Subcutaneous abdominal adipose tissue (tissue), 5 donors: ENCODE measurements around the gene PRKAA1.

Experiments used
- H3K27ac ChIP-seq: one replicate; pipeline ENCODE4 v1.7.0; 2013; ENCODE audit warnings: low read depth, mild to moderate bottlenecking, inconsistent platforms, low read length, moderate library complexity
- H3K27me3 ChIP-seq, 5 donors: one replicate each; pipeline ENCODE4 v1.7.0; 2013; ENCODE audit warnings: low read length in 5 of 5, inconsistent platforms in 1 of 5; ENCODE audit not compliant: control insufficient read depth in 5 of 5, insufficient read depth in 4 of 5
- H3K36me3 ChIP-seq, 5 donors: one replicate each; pipeline ENCODE4 v1.7.0; 2013; ENCODE audit warnings: low read length in 5 of 5; ENCODE audit not compliant: control insufficient read depth in 5 of 5, insufficient read depth in 5 of 5
- H3K4me1 ChIP-seq, 5 donors: one replicate each; pipeline ENCODE4 v1.7.0; 2013; ENCODE audit warnings: low read length in 5 of 5, mild to moderate bottlenecking in 3 of 5, moderate library complexity in 1 of 5; ENCODE audit not compliant: control insufficient read depth in 5 of 5, insufficient read depth in 5 of 5
- H3K4me3 ChIP-seq, 5 donors: one replicate each; pipeline ENCODE4 v1.7.0; 2013; ENCODE audit warnings: low read length in 5 of 5, low read depth in 1 of 5
- H3K9ac ChIP-seq, 5 donors: one replicate each; pipeline ENCODE4 v1.7.0; 2013; ENCODE audit warnings: low read length in 5 of 5, mild to moderate bottlenecking in 4 of 5, moderate library complexity in 3 of 5
- H3K9me3 ChIP-seq, 5 donors: one replicate each; pipeline ENCODE4 v1.7.0; 2013; ENCODE audit warnings: low read length in 5 of 5; ENCODE audit not compliant: control insufficient read depth in 5 of 5
- donor health status: healthy.
- donor health status: healthy.
- donor health status: healthy.
- donor health status: healthy.
- donor health status: healthy.

PRKAA1 gene

DNA sequence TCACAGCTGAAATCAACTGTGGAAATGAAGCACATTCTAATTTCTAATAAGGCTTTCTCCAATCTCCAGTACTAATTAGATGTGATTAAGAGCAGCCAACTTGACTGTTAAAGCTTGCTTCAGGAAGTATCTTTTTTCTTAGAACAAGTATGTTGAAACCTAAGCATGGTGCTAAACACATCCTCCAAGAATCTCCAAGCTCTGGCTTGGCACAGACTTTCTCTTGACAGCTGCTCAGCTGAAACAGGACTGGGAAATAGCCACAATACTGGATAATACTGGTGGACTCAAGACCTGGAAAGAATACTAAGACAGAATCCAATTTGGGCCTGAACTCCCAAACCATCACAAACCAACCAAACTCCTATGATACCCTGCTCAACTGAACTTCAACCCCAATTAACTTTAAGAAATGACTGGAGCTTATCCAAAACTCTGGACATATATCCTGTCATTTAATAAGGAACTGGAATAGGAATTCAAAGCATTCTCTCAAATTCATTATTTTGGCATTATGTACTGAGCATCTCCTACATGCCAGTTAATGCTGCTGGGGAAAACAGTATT is 16.2 kb downstream of the PRKAA1 start:
- no peak overlapping the region for H3K9ac ChIP-seq
- H3K27ac ChIP-seq, result peak overlapping the region; percentile 20

DNA sequence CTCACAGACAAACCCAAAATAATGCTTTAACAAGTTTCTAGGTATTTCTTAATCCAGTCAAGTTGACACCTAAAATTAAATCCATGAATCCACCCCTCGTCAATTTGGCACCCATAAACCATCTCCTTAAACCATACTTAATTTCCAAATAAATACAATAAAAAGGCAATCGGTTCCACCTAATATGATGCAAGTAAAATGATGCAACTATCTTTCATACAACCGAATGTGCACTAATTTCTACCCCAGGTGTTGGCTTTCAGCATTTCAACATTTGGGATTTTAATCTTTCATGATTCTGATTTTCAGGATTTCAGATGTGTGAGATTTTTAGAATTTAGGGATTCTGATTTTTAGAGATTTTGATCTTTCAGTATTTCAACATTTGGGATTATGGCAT is 17.3 kb downstream of the PRKAA1 start:
- Histone ChIP-seq H3K9ac (no peak overlapping the region), H3K9me3 (no peaks in the 10 kb centered on the region), H3K27me3 (no peaks in the 10 kb centered on the region), H3K27ac (peak overlapping the region; percentile 59), H3K4me1 (peaks cover 0 to 30% (median 12%) of the 10 kb centered on the region in 5 donors), H3K36me3 (peaks cover 9 to 13% (median 10%) of the 10 kb centered on the region in 5 donors), H3K4me3 (no peak overlapping the region)

More for the DNA sequence above, 16.2 kb downstream of the PRKAA1 start:
- peaks cover 0 to 30% (median 12%) of the 10 kb centered on the region in 5 donors for H3K4me1 ChIP-seq
- H3K36me3 ChIP-seq, result peaks cover 0 to 3% (median 0%) of the 10 kb centered on the region in 5 donors
- H3K27me3 ChIP-seq, result no peaks in the 10 kb centered on the region
- no peak overlapping the region for H3K4me3 ChIP-seq
- H3K9me3 ChIP-seq, result no peaks in the 10 kb centered on the region

DNA sequence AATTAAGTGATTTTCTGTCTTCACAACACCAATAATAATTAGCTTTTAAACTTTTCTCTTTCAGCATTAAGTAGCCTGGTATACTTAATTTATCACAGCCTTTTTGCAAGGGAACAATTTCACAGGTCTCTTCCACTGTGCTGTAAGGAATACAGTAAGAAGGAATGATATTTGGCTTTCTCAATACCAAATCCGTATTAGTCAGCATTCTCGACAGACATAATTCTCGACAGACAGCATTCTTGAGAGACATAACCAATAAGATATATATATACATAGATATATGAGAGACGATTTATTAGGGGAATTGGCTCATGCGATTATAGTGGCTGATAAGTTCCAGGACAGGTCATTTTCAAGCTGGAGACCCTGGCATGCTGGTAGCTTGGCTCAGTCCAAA is 18.0 kb downstream of the PRKAA1 start:
- Histone ChIP-seq H3K9ac (no peak overlapping the region), H3K4me1 (peaks cover 0 to 30% (median 12%) of the 10 kb centered on the region in 5 donors), H3K9me3 (no peaks in the 10 kb centered on the region), H3K4me3 (no peak overlapping the region), H3K36me3 (peaks cover 14 to 19% (median 16%) of the 10 kb centered on the region in 5 donors), H3K27ac (peak overlapping the region; percentile 59), H3K27me3 (no peaks in the 10 kb centered on the region)

DNA sequence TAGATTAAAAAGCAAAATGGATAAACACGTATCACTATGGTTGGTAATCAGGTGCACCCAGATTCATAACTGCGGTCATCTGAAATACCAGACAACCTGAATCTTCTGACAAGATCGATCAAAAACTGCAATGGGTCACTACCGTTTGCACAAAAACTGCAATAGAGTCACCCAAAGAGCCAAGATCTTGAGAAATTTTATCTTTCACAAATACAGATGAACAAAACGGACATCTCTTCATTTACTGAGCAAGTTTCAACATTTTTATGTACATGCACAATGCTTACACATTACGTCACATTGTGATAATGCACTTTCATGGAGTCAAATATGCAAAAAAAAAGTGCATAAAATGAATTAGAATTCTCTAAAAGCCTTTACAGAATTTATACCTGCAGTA is 18.6 kb downstream of the PRKAA1 start:
- no peaks in the 10 kb centered on the region for H3K9me3 ChIP-seq
- H3K27ac ChIP-seq, result no peak overlapping the region
- no peaks in the 10 kb centered on the region for H3K27me3 ChIP-seq
- no peak overlapping the region for H3K9ac ChIP-seq
- H3K4me3 ChIP-seq, result no peak overlapping the region
- peaks cover 20 to 26% (median 21%) of the 10 kb centered on the region in 5 donors for H3K36me3 ChIP-seq
- peaks cover 0 to 30% (median 12%) of the 10 kb centered on the region in 5 donors for H3K4me1 ChIP-seq

DNA sequence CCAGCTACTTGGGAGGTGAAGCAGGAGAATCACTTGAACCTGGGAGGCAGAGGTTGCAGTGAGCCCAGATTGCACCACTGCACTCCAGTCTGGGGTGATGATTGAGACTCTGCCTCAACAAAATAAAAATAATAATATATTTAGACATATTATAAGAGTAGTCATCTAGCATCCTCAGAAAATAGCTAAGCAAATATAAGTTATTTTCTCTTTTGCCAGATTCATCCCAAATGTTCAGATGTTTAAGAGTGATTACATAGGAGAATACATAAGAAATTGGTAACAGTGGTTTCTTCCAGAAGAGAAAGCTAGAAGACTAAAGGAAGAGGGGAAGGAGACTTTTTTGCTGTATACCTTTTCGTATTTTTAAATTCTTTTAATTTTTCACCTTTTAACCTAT is 20.0 kb downstream of the PRKAA1 start:
- no peak overlapping the region for H3K27ac ChIP-seq
- H3K4me1 ChIP-seq, result peaks cover 0 to 30% (median 12%) of the 10 kb centered on the region in 5 donors
- H3K9ac ChIP-seq, result no peak overlapping the region
- no peaks in the 10 kb centered on the region for H3K27me3 ChIP-seq
- H3K36me3 ChIP-seq, result peaks cover 21 to 35% (median 30%) of the 10 kb centered on the region in 5 donors
- H3K9me3 ChIP-seq, result no peaks in the 10 kb centered on the region
- no peak overlapping the region for H3K4me3 ChIP-seq

DNA sequence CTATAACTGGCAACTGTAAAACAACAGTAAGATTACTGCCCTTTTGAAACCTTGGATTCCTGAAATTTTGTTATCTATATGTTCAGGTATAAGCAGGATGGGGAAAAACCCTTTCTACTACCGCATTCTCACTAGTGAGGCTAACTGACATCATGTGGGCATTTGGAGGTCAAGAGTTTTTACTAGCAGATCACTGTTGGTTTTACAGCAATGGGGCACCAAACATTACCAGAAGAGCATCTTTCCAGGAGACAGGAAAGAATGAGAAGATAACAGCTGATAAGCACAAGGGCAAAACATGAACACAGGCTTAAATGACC is 21.6 kb downstream of the PRKAA1 start:
- peaks cover 0 to 23% (median 5%) of the 10 kb centered on the region in 5 donors for H3K4me1 ChIP-seq
- H3K27ac ChIP-seq, result no peak overlapping the region
- H3K4me3 ChIP-seq, result no peak overlapping the region
- no peaks in the 10 kb centered on the region for H3K9me3 ChIP-seq
- H3K27me3 ChIP-seq, result no peaks in the 10 kb centered on the region
- no peak overlapping the region for H3K9ac ChIP-seq
- peaks cover 21 to 45% (median 34%) of the 10 kb centered on the region in 5 donors for H3K36me3 ChIP-seq

DNA sequence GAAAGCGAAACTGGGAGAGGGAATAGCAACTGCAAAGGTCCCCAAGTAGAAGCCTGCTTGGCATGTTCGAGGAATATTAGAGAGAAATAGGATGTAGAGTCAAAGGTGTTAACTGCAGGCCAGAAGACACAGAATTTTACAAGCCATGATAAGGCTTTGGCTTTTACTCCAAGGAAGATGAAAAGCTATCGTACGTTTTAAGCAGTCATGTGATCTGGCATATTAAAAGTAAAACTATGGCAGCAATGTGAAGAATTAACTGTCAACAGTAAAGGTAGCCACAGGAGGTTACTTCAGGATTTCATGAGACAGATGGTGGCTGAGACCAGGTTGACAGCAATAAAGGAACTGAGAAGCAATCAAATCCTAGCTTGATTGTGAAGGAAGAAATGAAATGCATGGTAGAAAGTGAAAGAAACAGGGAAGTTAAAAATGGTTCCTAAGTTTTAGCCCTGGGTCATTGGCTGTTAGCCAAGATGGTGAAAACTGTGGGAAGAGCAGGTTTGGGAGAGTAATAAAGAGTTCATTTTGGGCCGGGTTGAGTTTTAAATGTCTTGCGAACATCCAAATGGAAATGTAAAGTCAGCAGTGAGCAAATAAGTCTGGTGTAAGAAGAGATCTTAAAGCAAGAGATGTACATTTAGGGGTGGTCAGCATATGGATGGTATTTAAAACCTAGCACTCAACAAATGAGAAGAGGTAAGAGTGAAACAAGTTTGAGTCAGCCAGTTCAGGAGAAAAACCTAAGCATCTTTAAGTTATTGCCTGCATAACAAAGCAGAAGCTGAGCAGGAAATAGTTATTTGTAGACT is 22.1 kb downstream of the PRKAA1 start:
- Histone ChIP-seq H3K36me3 (peaks cover 24 to 50% (median 36%) of the 10 kb centered on the region in 5 donors), H3K27me3 (no peaks in the 10 kb centered on the region), H3K4me1 (peaks cover 0 to 17% (median 3%) of the 10 kb centered on the region in 5 donors), H3K27ac (no peak overlapping the region), H3K9me3 (no peaks in the 10 kb centered on the region), H3K9ac (peak overlapping the region in 1 of 5 donors; percentile 19), H3K4me3 (no peak overlapping the region)

DNA sequence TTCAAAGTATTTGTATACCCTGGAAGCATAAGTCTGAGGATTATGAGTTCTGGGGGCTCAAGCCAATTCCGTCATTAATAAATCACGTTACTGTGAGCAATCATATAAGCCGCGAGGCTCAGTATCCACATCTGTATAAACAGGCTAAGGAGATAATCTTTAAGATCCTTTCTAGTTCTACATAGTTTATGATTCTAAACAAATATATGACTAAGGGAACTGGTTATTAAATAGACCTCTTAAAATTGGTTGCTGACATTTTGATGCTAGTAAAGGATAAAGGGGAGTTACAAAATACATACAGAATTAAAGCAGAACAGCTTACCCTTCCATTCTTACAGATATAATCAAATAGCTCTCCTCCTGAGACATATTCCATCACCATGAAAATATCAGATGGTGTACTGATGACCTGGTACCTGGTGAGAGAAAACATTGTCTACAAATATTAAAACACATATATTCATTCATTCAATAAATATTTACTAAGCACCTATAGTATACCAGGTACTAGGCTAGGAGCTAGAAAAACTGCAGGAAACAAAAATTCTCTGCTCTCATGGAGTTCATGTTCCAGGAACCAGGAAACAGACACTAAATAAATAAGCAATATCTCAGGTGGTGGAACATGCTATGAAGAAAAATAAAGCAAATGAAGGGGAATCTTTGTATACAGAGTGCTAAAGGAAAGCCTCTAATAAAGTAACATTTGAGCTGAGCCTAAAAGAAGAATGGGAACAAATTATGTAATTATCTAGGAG is 22.9 kb downstream of the PRKAA1 start:
- H3K9me3 ChIP-seq, result no peaks in the 10 kb centered on the region
- peaks cover 24 to 51% (median 36%) of the 10 kb centered on the region in 5 donors for H3K36me3 ChIP-seq
- H3K9ac ChIP-seq, result no peak overlapping the region
- peaks cover 0 to 9% (median 0%) of the 10 kb centered on the region in 5 donors for H3K4me1 ChIP-seq
- no peak overlapping the region for H3K27ac ChIP-seq
- H3K4me3 ChIP-seq, result no peak overlapping the region
- no peaks in the 10 kb centered on the region for H3K27me3 ChIP-seq

DNA sequence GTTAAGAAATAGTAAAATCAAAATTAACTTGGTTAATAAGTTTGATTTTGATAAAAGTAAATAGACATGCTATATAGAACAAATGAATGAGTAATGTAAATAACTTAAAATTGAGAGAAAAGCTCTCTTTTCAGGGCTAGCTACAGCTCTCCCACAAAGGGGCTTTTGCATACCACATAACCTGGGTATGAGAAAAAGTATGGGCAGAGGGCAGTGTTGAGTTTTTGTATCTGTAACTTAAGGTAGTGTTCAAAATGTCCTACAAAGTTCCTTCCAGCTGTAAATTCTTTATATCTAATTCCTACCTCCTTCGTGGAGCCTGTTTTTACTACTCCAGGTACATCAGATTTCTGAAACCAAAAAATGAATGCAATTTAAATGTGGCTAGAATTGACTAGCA is 23.6 kb downstream of the PRKAA1 start:
- H3K4me1 ChIP-seq, result peaks cover 0 to 4% (median 0%) of the 10 kb centered on the region in 5 donors
- H3K9ac ChIP-seq, result no peak overlapping the region
- no peaks in the 10 kb centered on the region for H3K27me3 ChIP-seq
- H3K27ac ChIP-seq, result no peak overlapping the region
- H3K9me3 ChIP-seq, result no peaks in the 10 kb centered on the region
- H3K36me3 ChIP-seq, result peaks cover 24 to 51% (median 36%) of the 10 kb centered on the region in 5 donors
- H3K4me3 ChIP-seq, result no peak overlapping the region

DNA sequence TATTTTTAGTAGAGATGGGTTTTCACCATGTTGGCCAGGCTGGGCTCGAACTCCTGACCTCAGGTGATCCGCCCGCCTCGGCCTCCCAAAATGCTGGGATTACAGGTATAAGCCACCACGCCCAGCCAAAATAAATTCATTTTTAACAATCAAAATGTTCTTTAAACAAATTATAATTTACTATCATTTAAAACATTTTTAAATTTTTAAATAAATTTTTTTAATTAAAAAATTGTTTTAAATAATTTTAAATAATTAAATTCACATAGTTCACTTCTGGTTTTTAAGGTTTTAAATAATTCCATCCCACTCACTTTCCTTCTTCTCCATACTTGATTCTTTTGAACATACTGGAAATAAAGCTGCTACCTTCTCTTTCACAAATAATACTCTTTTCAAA is 27.4 kb downstream of the PRKAA1 start:
- H3K4me1 ChIP-seq, result no peaks in the 10 kb centered on the region
- H3K9me3 ChIP-seq, result no peaks in the 10 kb centered on the region
- H3K27ac ChIP-seq, result no peak overlapping the region
- H3K4me3 ChIP-seq, result no peak overlapping the region
- H3K27me3 ChIP-seq, result no peaks in the 10 kb centered on the region
- H3K36me3 ChIP-seq, result peaks cover 31 to 61% (median 53%) of the 10 kb centered on the region in 5 donors
- H3K9ac ChIP-seq, result no peak overlapping the region
